Fibroblast of skin of back (primary cell): ENCODE data around the gene ELSPBP1. TPM values are rescaled to one million over a fixed set of nuclear protein-coding genes. Genes with fewer than 3 reads are reported as not detected.
"Not testable (repeated sequence)": the region's sequence is repeated elsewhere in the genome, so short reads cannot be mapped to it uniquely, and the experiment has no call there.

ENCODE experiments used
- DNase-seq: peaks from one replicate; pipeline ENCODE4 v3.0.0-alpha.2; 2013
- polyA plus RNA-seq, 2 experiments: library from polyadenylated mRNA; unstranded; fragments of 120-200 nt; gene quantifications; one replicate each; pipeline ENCODE4 v1.2.1, GENCODE V29; 2013; ENCODE audit not compliant: insufficient read length in 2 of 2

The ELSPBP1 gene
- polyA plus RNA-seq (2013, experiment 1 of 2; ENCODE audit: insufficient read length) = not detected
- polyA plus RNA-seq (2013, experiment 2 of 2; ENCODE audit: insufficient read length) = not detected

- DNase-seq = no peak
Observed at GRCh38 chr19:47994209-47994802, at the start of gene ELSPBP1. Gene ELSPBP1 (plus strand): TSS chr19:47994632. CDS start chr19:48008668, 14,036 bp downstream.

- not testable (repeated sequence) for DNase-seq
Observed at GRCh38 chr19:47949852-47950521, 44.4 kb upstream of the ELSPBP1 start.

- not testable (repeated sequence) for DNase-seq
Observed at GRCh38 chr19:47952132-47952531, 42.3 kb upstream of the ELSPBP1 start.

GRCh38 chr19:47955936-47956335 lies 38.5 kb upstream of the ELSPBP1 start:
- not testable (repeated sequence) for DNase-seq

- no peak for DNase-seq
Observed at GRCh38 chr19:47973529-47973928, 20.9 kb upstream of the ELSPBP1 start.

GRCh38 chr19:47991191-47991808 lies 3.1 kb upstream of the ELSPBP1 start:
- no peak for DNase-seq

GRCh38 chr19:47992070-47992469 lies 2.4 kb upstream of the ELSPBP1 start, which contains the start of gene BSPH1:
Gene BSPH1 (minus strand): TSS chr19:47992170. CDS start chr19:47992081, 89 bp downstream.
- DNase-seq = no peak

- no peak for DNase-seq
Observed at GRCh38 chr19:47996230-47996727, 1.8 kb downstream of the ELSPBP1 start.

- no peak for DNase-seq
Observed at GRCh38 chr19:47998800-47999199, 4.4 kb downstream of the ELSPBP1 start.

GRCh38 chr19:48000846-48001245 lies 6.4 kb downstream of the ELSPBP1 start:
- DNase-seq = no peak

GRCh38 chr19:48004236-48004635 lies 9.8 kb downstream of the ELSPBP1 start:
- no peak for DNase-seq

- DNase-seq = no peak
Observed at GRCh38 chr19:48006762-48007161, 12.3 kb downstream of the ELSPBP1 start.

- DNase-seq = no peak
Observed at GRCh38 chr19:48010932-48011758, 16.7 kb downstream of the ELSPBP1 start.

GRCh38 chr19:48020686-48021085 lies 26.3 kb downstream of the ELSPBP1 start:
- no peak for DNase-seq

- DNase-seq = no peak
Observed at GRCh38 chr19:48023011-48023410, 28.6 kb downstream of the ELSPBP1 start.

- no peak for DNase-seq
Observed at GRCh38 chr19:48023518-48023917, 29.1 kb downstream of the ELSPBP1 start.

GRCh38 chr19:48025480-48025879 lies 31.0 kb downstream of the ELSPBP1 start:
- DNase-seq = no peak

- no peak for DNase-seq
Observed at GRCh38 chr19:48029431-48029830, 35.0 kb downstream of the ELSPBP1 start.

- DNase-seq = no peak
Observed at GRCh38 chr19:48030073-48030472, 35.6 kb downstream of the ELSPBP1 start.

GRCh38 chr19:48033604-48034003 lies 39.2 kb downstream of the ELSPBP1 start:
- DNase-seq = no peak

GRCh38 chr19:48036765-48037164 lies 42.3 kb downstream of the ELSPBP1 start:
- no peak for DNase-seq

- DNase-seq = no peak
Observed at GRCh38 chr19:48041877-48042580, 47.6 kb downstream of the ELSPBP1 start.
